Skeletal muscle satellite cell (primary cell): ENCODE results near the gene CERS1.
A peak's percentile ranks its signal among the peaks of the same experiment; 100 is the strongest.
"Not testable (repeated sequence)": the region's sequence is repeated elsewhere in the genome, so short reads cannot be mapped to it uniquely, and the experiment has no call there.

Source experiments
- H3K27me3 ChIP-seq: 2 replicates; pipeline ENCODE4 v1.7.0; 2013; ENCODE audit warnings: low read length; ENCODE audit not compliant: control insufficient read depth, insufficient read depth
- H3K36me3 ChIP-seq: 2 replicates; pipeline ENCODE4 v1.7.0; 2013; ENCODE audit warnings: mild to moderate bottlenecking, control low read depth, low read length; ENCODE audit not compliant: insufficient read depth
- H3K4me1 ChIP-seq: 2 replicates; pipeline ENCODE4 v1.7.0; 2013; ENCODE audit warnings: low read length; ENCODE audit not compliant: control insufficient read depth, insufficient read depth
- H3K4me2 ChIP-seq: 2 replicates; pipeline ENCODE4 v1.7.0; 2013; ENCODE audit warnings: mild to moderate bottlenecking, low read length
- H3K4me3 ChIP-seq: 2 replicates; pipeline ENCODE4 v1.7.0; 2013; ENCODE audit warnings: low read length
- H3K9ac ChIP-seq: 2 replicates; pipeline ENCODE4 v1.7.0; 2013; ENCODE audit warnings: mild to moderate bottlenecking, low read depth, low read length, moderate library complexity
- H3K9me3 ChIP-seq: replicated peaks from 2 replicates; pipeline ENCODE4 v1.7.0; 2013; ENCODE audit warnings: mild to moderate bottlenecking, control low read depth, low read length

CERS1 gene

DNA sequence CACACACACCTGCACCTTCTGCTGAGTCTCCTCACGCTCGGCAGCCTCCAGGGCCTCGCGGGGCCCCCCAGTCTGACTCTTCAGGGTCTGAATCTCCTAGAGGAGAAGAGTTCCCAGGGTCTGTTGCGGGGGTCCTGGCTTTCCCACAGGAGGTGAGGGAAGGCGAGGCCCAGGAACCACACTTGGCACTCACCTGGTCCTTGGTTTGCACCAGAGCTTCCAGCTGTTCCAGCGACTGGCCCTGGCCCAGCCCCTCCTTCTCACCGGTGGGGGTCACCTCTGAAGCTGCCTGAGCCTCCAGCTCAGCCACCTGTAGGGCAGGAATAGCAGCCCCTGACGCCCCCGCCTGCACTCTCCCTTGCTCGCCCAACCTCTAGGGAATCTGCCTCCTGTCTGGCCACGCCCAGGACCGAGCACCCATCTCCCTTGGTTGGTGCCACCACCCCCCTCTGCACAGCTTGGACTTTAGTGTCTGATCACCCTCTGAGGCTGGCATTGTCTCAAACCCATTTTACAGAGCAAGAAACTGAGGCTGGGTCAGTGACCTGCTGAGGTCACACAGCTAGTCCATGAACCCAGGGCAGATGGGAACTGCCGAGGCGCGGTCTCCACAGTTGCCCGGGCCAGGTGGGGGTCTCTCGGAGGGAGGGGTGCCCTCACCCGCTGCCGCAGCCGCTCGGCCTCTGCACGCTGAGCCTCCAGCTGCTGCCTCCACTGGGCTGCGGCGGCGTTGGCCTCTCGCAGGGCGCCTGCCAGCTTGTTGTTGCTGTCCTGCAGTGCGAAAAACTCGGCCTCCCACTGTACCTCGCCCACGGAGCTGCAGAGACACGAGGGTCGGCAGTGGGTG is 35.6 kb upstream of the CERS1 start:
- Histone ChIP-seq H3K4me3 (no peak overlapping the region), H3K36me3 (peaks cover 63% of the 10 kb centered on the region), H3K4me2 (no peak overlapping the region), H3K4me1 (no peaks in the 10 kb centered on the region), H3K27me3 (no peaks in the 10 kb centered on the region), H3K9ac (no peak overlapping the region), H3K9me3 (no peaks in the 10 kb centered on the region)

DNA sequence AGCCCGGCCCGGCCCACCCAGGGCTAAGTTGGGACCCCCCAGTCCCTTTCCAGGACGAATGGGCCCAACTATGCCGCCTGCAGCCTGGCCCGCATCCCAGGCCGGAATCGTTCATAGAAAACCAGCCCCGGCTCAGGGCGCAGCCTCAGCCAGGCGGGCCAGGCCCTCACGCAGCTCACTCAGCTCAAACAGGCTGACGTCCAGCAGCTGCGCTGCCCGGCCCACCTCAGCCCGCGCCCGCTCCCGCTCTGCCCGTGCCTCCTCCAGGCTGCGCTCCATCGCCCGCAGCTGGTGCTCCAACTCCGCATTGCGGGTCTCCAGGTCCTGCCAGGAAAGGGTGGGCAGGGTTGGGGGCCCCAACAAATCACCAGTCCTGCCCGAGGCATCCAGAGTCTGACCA is 33.4 kb upstream of the CERS1 start:
- Histone ChIP-seq H3K9me3 (no peaks in the 10 kb centered on the region), H3K36me3 (peaks cover 67% of the 10 kb centered on the region), H3K4me3 (no peak overlapping the region), H3K4me1 (no peaks in the 10 kb centered on the region), H3K27me3 (no peaks in the 10 kb centered on the region), H3K9ac (no peak overlapping the region), H3K4me2 (no peak overlapping the region)

DNA sequence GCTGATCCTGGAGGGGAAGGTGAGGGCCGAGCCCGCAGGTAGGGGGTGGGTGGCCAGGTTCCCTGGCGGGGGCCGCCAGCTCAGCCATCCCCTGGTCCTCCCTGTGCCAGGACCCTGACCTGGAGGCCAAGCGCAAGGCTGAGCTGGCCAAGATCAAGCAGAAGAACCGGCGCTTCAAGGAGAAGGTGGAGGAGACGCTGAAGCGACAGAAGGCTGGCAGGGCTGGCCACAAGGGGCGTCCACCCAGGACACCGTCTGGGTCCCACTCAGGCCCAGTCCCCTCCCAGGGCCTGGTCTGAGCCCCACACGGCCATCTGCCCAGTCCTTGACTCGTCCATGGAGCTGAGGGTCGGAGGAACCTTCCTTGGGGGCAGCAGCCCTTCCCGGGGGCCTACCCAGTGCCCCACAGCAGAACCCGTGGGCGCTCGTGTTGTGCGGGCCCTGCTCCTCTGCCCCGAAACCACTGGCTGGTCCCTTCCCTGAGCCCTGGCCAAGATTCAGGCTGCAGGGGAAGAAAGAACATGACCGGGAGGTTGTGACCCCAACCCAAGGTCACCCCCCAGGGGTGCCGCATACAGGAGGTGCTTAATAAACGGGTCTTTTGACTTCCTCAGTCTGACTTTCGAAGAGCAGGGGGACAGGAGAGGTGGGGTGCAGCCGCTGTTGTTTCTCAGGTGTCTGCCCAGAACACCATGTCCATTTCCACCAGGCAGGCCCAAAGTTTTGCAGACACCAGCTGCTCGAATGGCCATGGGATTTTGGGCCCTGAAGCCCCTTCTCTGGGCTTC is 32.3 kb upstream of the CERS1 start:
- H3K4me3 ChIP-seq = no peak overlapping the region
- no peaks in the 10 kb centered on the region for H3K4me1 ChIP-seq
- no peak overlapping the region for H3K9ac ChIP-seq
- H3K27me3 ChIP-seq = no peaks in the 10 kb centered on the region
- H3K36me3 ChIP-seq = peaks cover 66% of the 10 kb centered on the region
- H3K4me2 ChIP-seq = no peak overlapping the region
- H3K9me3 ChIP-seq = no peaks in the 10 kb centered on the region

DNA sequence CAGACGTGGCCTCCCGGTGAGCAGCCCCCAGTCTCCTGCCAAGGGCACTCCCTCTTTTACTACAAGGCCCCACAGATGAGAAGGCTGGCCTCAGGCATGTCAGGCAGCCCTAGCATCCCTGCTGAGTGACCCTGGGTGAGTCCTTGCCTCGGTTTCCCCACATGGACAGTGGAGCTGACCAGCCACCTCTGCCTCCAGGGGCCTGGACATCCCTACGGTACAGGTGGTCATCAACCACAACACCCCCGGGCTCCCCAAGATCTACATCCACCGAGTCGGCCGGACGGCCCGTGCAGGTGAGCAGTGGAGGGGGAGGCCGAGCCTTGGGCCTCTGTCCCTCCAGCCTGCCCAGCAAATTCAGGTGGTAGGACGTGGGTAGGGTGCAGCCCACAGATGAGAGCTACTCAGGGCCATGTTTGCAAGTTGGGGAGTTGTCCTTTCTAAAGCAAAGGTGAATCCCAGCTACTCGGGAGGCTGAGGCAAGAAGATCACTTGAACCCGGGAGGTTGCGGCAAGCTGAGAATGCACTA is 28.8 kb upstream of the CERS1 start:
- H3K4me1 ChIP-seq = peaks cover 6% of the 10 kb centered on the region
- no peaks in the 10 kb centered on the region for H3K27me3 ChIP-seq
- peaks cover 64% of the 10 kb centered on the region for H3K36me3 ChIP-seq
- no peak overlapping the region for H3K4me3 ChIP-seq
- H3K9me3 ChIP-seq = no peaks in the 10 kb centered on the region
- H3K9ac ChIP-seq = no peak overlapping the region
- H3K4me2 ChIP-seq = no peak overlapping the region

DNA sequence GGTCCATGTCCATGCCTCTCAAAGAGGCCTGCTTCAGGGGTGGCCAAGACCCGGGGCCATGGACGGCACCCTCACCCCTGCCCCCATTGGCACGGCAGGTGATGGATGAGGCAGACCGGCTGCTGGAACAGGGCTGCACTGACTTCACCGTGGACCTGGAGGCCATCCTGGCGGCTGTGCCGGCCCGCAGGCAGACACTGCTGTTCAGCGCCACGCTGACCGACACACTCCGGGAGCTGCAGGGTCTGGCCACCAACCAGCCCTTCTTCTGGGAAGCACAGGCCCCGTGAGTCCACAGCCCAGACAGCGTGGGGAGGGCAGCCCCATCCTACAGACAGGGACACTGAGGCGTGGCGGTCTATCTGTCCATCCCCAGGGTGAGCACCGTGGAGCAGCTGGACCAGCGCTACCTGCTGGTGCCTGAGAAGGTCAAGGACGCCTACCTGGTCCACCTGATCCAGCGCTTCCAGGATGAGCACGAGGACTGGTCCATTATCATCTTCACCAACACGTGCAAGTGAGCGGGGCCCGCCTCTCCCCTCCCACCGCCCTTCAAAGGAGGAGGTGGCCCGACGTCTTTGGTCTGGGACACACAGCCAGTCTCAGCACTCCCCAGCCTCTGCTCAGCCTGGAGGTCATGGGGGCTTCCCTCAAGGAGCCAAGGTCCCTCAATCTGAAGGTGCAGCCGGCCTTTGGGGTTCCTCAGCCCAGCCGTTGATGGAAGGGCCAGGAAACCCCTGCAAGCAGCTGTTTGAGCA is 26.4 kb upstream of the CERS1 start:
- no peaks in the 10 kb centered on the region for H3K27me3 ChIP-seq
- H3K4me2 ChIP-seq = no peak overlapping the region
- H3K9ac ChIP-seq = no peak overlapping the region
- no peaks in the 10 kb centered on the region for H3K9me3 ChIP-seq
- peaks cover 15% of the 10 kb centered on the region for H3K4me1 ChIP-seq
- no peak overlapping the region for H3K4me3 ChIP-seq
- peaks cover 41% of the 10 kb centered on the region for H3K36me3 ChIP-seq

DNA sequence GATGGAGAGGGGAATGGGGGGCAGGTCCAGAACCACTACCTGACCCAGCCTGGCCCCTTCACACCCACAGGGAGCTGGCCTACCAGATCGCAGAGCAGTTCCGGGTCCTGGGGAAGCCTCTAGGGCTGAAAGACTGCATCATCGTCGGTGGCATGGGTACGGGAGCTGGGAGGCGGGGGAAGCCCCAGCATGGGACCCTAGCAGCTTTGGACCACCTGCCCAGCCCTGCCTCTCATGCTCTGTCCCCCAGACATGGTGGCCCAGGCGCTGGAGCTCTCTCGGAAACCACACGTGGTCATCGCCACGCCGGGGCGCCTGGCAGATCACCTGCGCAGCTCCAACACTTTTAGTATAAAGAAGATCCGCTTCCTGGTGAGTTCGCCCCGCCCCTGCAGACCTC is 25.6 kb upstream of the CERS1 start:
- Histone ChIP-seq H3K9me3 (no peaks in the 10 kb centered on the region), H3K27me3 (no peaks in the 10 kb centered on the region), H3K4me1 (peaks cover 16% of the 10 kb centered on the region), H3K36me3 (peaks cover 38% of the 10 kb centered on the region), H3K4me2 (no peak overlapping the region), H3K4me3 (no peak overlapping the region), H3K9ac (no peak overlapping the region)

DNA sequence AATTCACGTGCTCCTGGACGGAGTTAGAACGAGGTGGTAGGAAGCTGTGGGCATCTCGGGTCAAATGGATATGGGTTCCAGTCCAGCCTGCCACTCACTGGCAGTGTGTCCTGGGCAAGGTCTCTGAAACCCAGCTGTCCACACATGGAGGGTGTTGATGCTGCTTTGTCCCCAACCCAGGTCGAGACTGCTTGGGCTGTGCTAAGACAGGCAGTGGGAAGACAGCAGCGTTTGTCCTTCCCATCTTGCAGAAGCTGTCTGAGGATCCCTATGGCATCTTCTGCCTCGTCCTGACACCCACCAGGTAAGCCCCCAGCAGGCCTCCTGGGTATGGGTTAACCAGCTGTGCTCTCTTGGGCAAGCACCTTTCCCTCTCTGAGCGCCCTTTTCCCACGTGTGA is 24.4 kb upstream of the CERS1 start:
- H3K4me3 ChIP-seq = peak overlapping the region; percentile 85
- peaks cover 16% of the 10 kb centered on the region for H3K4me1 ChIP-seq
- peak overlapping the region; percentile 94 for H3K4me2 ChIP-seq
- no peaks in the 10 kb centered on the region for H3K27me3 ChIP-seq
- H3K9me3 ChIP-seq = no peaks in the 10 kb centered on the region
- peaks cover 34% of the 10 kb centered on the region for H3K36me3 ChIP-seq
- H3K9ac ChIP-seq = peak overlapping the region; percentile 85

DNA sequence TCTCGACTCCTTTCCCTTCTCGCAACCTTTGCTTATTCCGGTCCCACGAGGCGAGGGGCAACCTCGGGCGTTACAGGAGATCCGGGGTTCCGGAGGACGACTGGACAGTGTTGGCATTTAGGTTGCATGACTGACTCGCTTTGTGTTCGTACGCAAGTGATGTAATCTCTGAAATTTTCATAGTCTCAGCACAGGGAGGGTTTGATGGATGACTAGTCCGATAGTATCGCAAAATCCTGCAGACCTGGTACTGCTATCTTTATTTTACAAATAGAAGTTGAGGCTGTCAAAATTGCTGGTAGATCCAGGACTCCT is 23.9 kb upstream of the CERS1 start:
- Histone ChIP-seq H3K9ac (peak overlapping the region; percentile 85), H3K9me3 (no peaks in the 10 kb centered on the region), H3K4me2 (peak overlapping the region; percentile 94), H3K36me3 (peaks cover 38% of the 10 kb centered on the region), H3K27me3 (no peaks in the 10 kb centered on the region), H3K4me1 (peaks cover 16% of the 10 kb centered on the region), H3K4me3 (peak overlapping the region; percentile 85)

DNA sequence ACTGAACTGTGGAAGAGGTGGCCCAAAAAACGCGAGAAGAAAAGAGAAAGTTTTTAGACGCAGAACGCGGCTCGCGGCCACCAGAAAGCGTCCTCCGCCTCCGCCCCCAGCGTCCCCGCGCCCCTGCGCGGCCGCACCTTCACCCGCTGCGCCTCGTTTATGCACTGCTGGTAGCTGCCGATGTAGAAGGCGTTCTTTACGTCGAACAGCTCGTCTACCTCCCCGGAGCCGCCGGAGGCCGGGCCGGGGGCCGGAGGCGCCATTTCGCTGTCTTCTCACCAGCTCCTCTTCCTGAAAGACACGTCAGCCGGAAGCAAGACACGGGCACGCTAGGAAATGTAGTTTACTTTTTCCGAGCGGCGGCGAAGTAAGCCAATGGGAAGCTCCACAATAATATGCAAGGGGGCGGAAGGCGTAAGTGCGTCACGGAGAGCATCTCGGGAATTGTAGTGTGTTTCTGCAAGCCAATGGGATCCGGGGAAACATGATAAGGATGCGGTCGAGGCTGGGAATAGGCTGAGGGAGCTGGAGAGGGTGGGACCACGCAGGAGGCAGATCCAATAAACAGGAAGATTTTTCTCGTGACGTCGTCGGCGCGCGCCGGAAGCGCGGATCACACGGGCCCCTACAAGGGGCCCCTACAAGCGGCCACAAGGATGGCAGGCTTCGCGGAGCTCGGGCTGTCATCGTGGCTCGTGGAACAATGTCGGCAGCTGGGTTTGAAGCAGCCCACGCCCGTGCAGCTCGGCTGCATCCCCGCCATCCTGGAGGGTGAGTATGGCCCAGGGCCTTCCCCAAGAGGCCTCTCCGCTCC is 23.3 kb upstream of the CERS1 start, which contains the start of the genes COPE and DDX49:
TSS of gene COPE (minus strand) at position 302 of the 814 bp plus-strand sequence. CDS start at position 263, 39 bp downstream.
TSS of gene DDX49 (plus strand) at position 630 of the 814 bp plus-strand sequence. CDS start at position 657, 27 bp downstream.
- H3K9ac ChIP-seq = peak within 1 kb of the TSS; percentile 96
- peaks cover 16% of the 10 kb centered on the region for H3K4me1 ChIP-seq
- peak within 1 kb of the TSS; percentile 94 for H3K4me2 ChIP-seq
- no peaks in the 10 kb centered on the region for H3K9me3 ChIP-seq
- peaks cover 32% of the 10 kb centered on the region for H3K36me3 ChIP-seq
- H3K27me3 ChIP-seq = no peaks in the 10 kb centered on the region
- peak within 1 kb of the TSS; percentile 89 for H3K4me3 ChIP-seq

DNA sequence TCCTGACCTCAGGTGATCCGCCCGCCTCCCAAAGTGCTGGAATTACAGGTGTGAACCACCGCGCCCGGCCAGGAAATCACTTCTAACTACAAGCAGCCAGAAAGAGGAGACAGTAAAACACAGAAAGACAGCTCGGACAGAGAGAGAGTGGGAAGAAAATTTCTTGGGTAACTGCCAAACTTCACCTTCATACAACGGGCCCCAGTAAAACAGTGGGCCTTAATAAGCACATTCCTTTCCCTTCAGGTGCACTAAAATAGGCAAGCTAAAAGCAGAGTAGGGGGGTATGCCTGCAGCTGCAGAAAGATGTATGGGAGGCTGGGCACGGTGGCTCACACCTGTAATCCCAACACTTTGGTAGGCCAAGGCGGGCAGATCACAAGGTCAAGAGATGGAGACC is 21.6 kb upstream of the CERS1 start:
- H3K36me3 ChIP-seq = peaks cover 31% of the 10 kb centered on the region
- peak overlapping the region; percentile 89 for H3K4me3 ChIP-seq

More for the DNA sequence above, 21.6 kb upstream of the CERS1 start:
- H3K27me3 ChIP-seq, H3K9me3 ChIP-seq, H3K9ac ChIP-seq: not testable (repeated sequence)
- H3K4me2 ChIP-seq = peak overlapping the region; percentile 92
- peaks cover 16% of the 10 kb centered on the region for H3K4me1 ChIP-seq
